Central memory CD8-positive, alpha-beta T cell (primary cell): ENCODE measurements around the gene CXCR5.

Experiments used
- ATAC-seq: fragments of 150-1000 bp; cut with Tn5 transposase; replicated peaks from 2 replicates; pipeline ENCODE4 v1.10.0; 2022; ENCODE audit warnings: mild to moderate bottlenecking, moderate FRiP score, moderate number of reproducible peaks; ENCODE audit not compliant: poor library complexity, severe bottlenecking; ENCODE audit errors: extremely low read depth
- DNase-seq, 2 donors: peaks; one replicate each; pipeline ENCODE4 v3.0.0; 2021; ENCODE audit warnings: low spot score in 2 of 2
- H3K27ac Mint-ChIP-seq: one replicate; pipeline ENCODE4 v1.8.0; 2022; ENCODE audit warnings: low read depth, mild to moderate bottlenecking, moderate library complexity, mixed read lengths
- H3K27me3 Mint-ChIP-seq: one replicate; pipeline ENCODE4 v1.8.0; 2022; ENCODE audit warnings: mixed read lengths
- H3K36me3 Mint-ChIP-seq: one replicate; pipeline ENCODE4 v1.8.0; 2022; ENCODE audit warnings: mild to moderate bottlenecking, moderate library complexity, mixed read lengths; ENCODE audit not compliant: insufficient read depth
- H3K4me1 Mint-ChIP-seq: one replicate; pipeline ENCODE4 v1.8.0; 2022; ENCODE audit warnings: mixed read lengths
- H3K4me3 Mint-ChIP-seq: one replicate; pipeline ENCODE4 v1.8.0; 2022; ENCODE audit warnings: mild to moderate bottlenecking, moderate library complexity, mixed read lengths
- H3K9me3 Mint-ChIP-seq: one replicate; pipeline ENCODE4 v1.8.0; 2022; ENCODE audit warnings: mixed read lengths

CXCR5 gene

DNA sequence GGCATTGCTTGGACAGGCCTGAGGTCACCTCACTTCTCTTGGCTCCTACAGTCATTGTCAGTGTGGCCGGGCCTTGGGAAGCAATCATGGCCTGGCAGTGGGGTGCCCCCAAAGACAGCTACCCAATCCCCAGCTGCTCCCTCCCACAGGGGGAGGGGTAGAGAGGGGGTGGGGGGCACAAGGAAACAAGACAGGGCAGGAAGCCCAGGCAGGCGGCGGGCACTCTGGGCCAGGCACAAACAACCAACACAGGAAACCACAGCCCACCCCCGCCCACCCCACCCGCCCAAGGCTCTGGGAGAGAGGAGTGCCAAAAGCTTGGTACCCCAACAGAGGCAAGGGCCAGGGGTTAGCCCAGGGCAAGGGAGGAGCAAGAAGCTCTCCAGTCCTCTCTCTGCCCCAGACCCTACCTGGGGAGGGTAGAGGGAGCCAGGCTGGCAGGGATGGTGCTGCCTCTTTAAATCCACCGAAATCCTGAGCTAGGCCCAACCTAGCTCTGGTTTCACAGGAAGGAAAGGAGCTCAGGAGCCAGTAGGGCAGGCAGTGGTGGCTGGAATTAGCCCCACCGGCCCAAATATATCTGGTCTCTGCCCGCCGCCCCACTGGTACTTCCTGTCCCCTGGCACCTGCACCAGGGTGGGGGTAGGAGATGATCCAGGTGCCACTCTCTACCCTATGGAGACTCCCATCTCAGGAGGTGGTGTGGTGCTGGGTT is 29.9 kb downstream of the CXCR5 start:
- ATAC-seq (peak; percentile 15), DNase-seq (peak in 1 of 2 donors; percentile 59)
- Mint-ChIP-seq H3K36me3 (peaks cover 58% of the 10 kb centered on the region), H3K4me3 (peak overlapping the region; percentile 84), H3K27me3 (no peaks in the 10 kb centered on the region), H3K4me1 (peaks cover 76% of the 10 kb centered on the region), H3K27ac (peak overlapping the region; percentile 99), H3K9me3 (no peaks in the 10 kb centered on the region)

DNA sequence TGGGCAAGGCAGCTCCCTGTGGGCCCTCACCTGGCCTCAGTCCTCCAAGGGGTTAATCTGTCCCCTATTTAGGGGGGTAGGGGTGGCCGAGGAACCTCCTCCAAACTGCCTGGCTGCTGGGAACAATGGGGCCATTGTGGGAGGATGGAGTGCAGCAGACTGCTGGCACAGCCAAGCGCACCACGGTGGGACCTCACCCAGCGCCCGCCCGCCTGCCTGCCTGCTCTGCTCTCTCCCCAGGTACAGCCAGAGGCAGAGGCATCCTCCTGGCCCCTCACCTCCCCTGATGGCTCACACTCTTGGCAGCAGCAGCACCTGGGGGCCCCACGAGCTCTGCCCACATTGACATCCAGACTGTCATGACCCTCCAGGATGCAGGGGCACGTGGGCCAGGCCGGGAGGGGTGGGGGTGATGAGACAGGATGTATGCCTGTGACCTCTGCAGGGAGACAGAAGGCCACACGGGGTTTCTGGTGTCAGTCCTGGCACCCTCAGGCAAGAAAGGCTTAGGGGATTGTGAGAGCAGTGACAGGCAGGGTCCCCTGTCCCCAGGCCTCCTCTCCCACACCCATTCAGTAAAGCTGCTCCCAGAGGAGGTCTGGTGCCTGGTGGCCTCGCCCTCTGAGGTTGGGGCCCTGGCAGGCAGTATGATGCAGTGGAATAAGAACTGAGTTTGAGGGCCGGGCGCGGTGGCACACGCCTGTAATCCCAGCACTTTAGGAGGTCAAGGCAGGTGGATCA is 30.7 kb downstream of the CXCR5 start:
- H3K9me3 Mint-ChIP-seq, result no peaks in the 10 kb centered on the region
- peak in 1 of 2 donors; percentile 86 for DNase-seq

DNA sequence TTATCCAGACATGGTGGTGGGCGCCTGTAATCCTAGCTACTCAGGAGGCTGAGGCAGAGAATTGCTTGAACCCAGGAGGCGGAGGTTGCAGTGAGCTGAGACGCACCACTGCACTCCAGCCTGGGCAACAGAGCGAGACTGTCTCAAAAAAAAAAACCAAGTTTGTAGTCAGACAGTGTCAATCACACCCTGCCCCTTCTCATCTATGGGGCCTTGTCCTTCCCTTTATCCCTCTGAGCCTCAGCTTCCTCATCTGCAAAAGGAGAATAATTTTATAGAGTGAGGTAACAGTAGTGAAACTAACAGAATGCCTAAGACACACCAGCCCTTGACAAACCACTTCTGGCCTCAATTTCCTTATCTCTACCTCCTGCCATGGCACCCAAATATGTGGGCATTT is 31.3 kb downstream of the CXCR5 start:
- Mint-ChIP-seq H3K27ac (peak overlapping the region; percentile 99), H3K4me1 (peaks cover 78% of the 10 kb centered on the region), H3K4me3 (peak overlapping the region; percentile 84), H3K9me3 (no peaks in the 10 kb centered on the region), H3K27me3 (no peaks in the 10 kb centered on the region), H3K36me3 (peaks cover 64% of the 10 kb centered on the region)
- ATAC-seq, result peak; percentile 1
- no peak for DNase-seq

More for the DNA sequence above, 30.7 kb downstream of the CXCR5 start:
- Mint-ChIP-seq H3K36me3 (peaks cover 58% of the 10 kb centered on the region), H3K4me1 (peaks cover 78% of the 10 kb centered on the region), H3K4me3 (peak overlapping the region; percentile 84), H3K27me3 (no peaks in the 10 kb centered on the region), H3K27ac (peak overlapping the region; percentile 99)
- ATAC-seq, result peak; percentile 70

DNA sequence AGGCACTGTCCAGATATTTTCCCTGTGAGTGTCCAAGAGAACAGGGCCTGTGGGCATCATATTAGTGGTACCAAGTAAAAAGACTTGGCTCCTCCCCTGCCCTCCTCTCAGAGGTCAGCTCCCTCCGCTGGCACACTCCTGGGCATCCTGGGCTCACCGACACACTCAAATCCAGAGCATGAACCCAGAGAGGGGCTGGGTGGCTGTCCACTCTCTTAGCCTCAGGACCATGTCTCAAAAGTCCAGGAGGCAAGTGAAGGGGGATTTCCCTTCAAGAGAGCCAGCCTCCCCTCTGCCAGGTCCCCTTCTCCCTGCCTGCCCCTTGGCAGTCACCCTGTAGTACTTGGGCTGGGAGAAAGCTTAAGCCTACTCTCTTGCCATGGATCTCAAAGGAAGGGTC is 31.7 kb downstream of the CXCR5 start:
- Mint-ChIP-seq H3K4me1 (peaks cover 82% of the 10 kb centered on the region), H3K4me3 (peak overlapping the region; percentile 84), H3K27ac (peak overlapping the region; percentile 99), H3K9me3 (no peaks in the 10 kb centered on the region), H3K27me3 (no peaks in the 10 kb centered on the region), H3K36me3 (peaks cover 66% of the 10 kb centered on the region)
- DNase-seq (no peak), ATAC-seq (no peak)

DNA sequence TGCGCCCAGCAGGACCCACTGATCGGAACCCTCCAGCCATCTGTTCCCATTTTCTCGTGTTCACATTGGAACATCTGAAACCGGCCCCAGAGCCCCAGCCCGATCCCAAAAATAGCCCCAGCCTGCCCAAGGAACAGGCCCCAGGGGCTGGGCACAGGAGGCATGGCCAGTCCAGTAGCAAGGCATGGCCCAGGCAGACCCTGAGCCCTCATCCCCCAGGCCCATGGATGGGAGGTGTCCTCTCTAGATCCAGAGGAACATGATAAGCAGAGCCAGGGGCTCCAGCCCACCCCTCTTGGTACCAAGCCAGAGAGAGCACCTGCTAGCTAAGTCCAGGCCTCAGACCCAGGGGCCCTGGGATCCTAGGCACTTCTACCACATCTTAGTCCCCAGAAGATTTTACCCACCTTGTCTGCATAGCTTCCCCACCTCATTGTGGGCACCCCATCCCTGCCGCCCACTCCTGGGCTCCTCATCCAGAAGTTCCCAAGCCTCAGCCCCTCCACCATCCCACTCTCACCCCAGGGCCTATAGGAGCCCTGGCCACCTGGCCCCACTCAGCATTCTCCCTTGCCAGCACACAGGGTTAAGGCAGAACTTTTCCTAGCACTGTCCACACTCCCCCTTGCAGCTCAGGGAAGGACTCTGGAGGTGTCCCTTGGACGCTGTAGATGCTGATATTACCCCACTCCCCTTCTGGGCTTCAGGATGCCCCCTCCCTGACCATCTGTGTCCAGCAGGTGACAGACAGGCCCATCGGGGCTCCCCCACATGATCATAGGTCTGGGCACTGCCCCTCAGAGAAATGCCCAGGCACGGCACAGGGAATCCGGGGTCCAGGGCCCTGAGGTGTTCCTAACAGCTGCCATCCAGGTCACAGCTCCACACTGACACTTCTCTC is 32.5 kb downstream of the CXCR5 start:
- Mint-ChIP-seq H3K27ac (peak overlapping the region; percentile 99), H3K4me3 (peak overlapping the region; percentile 84), H3K27me3 (no peaks in the 10 kb centered on the region), H3K4me1 (peaks cover 85% of the 10 kb centered on the region), H3K36me3 (peaks cover 68% of the 10 kb centered on the region), H3K9me3 (no peaks in the 10 kb centered on the region)
- ATAC-seq (no peak), DNase-seq (no peak)

DNA sequence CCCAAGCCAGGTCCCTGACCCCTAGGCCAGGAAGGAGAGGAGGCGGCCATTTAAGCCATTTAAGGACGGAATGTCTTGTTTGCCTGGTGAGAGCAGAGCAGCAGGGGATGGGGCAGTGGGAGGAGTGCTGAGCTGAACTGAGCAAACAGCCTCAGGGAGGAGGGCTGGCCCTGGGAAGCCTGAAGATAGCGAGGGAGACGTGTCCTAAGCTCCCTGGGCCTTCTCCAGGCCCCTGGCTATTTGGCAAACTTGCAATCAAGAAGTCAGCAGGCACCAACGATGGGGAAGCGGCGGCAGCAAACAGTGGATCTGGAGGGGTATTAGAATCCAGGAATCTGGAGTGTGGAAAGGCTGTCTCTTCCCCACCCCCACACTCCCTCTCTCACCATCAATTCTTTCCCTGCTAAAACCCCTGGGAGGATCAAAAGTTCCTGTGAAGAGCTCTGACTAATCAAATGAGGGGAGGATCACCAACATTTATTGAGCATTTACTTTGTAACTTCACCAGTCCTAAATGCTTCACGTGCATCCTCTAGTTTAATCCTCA is 33.2 kb downstream of the CXCR5 start:
- Mint-ChIP-seq H3K27ac (peak overlapping the region; percentile 99), H3K9me3 (no peaks in the 10 kb centered on the region), H3K36me3 (peaks cover 68% of the 10 kb centered on the region), H3K4me3 (peak overlapping the region; percentile 84), H3K4me1 (peaks cover 83% of the 10 kb centered on the region), H3K27me3 (no peaks in the 10 kb centered on the region)
- DNase-seq (no peak), ATAC-seq (no peak)

DNA sequence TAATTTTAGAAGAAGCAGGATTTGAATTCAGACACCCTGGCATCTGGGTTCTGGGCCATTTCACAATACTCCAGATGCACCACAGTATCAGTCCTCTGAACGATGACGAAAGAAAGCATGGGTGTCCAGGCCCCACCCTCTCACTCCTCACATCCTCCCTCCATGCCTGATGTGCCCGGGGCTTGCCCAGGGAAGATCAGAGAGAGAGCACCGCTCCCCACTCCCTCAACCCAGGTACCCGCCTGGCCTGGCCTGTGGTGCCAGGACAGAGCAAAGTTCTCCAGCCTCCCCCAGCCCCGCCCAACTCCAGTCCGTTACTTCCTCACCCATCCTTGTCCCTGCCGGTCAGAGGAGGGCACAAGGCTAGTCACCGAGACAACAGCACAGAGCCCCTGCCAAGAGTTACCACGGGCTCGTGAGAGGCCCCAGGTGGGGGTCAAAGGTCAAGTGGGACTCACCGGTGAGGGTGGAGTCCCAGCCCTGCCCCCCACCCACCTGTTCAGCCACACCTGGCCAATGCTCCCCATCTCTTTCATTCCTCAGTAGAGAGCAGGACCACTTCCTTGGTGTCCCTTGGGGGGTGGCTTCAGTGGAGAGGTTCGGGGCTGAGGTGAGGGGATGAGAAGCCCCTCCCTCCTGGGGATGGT is 33.9 kb downstream of the CXCR5 start:
- no peaks in the 10 kb centered on the region for H3K9me3 Mint-ChIP-seq
- H3K27ac Mint-ChIP-seq, result peak overlapping the region; percentile 99
- H3K4me1 Mint-ChIP-seq, result peaks cover 76% of the 10 kb centered on the region
- DNase-seq (no peak), ATAC-seq (peak; percentile 4)
- no peaks in the 10 kb centered on the region for H3K27me3 Mint-ChIP-seq
- H3K36me3 Mint-ChIP-seq, result peaks cover 68% of the 10 kb centered on the region
- peak overlapping the region; percentile 84 for H3K4me3 Mint-ChIP-seq

DNA sequence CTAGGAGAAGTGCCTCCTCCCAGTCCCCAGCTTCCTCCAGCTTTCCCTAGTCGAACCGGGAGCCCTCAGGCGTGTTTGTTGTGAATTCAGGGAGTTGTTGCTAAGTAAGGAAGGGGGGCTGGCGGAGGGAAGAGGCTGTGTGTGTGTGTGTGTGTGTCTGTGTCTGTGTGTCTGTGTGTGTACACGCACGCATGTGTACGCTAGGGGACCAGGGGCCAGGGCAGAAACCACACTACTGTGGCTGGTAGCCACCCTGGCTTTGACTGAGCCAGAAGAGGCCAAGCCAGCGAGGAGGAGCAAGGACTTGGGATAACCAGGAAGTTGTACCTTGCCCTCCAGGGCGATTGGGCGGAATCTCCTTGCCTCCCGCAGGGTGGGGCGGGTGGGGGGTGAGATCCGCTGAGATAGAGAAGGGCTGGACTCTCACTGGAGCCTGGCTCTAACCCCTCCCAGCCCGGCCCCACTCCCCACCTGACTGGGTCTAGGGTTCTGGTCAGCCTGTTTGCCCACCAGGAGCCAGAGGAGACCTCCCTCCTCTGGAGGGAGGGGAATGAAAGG is 34.5 kb downstream of the CXCR5 start:
- no peaks in the 10 kb centered on the region for H3K27me3 Mint-ChIP-seq
- H3K9me3 Mint-ChIP-seq, result no peaks in the 10 kb centered on the region
- ATAC-seq, result no peak
- H3K27ac Mint-ChIP-seq, result peak overlapping the region; percentile 99
- DNase-seq, result no peak
- peaks cover 80% of the 10 kb centered on the region for H3K4me1 Mint-ChIP-seq
- peak overlapping the region; percentile 84 for H3K4me3 Mint-ChIP-seq
- H3K36me3 Mint-ChIP-seq, result peaks cover 73% of the 10 kb centered on the region

DNA sequence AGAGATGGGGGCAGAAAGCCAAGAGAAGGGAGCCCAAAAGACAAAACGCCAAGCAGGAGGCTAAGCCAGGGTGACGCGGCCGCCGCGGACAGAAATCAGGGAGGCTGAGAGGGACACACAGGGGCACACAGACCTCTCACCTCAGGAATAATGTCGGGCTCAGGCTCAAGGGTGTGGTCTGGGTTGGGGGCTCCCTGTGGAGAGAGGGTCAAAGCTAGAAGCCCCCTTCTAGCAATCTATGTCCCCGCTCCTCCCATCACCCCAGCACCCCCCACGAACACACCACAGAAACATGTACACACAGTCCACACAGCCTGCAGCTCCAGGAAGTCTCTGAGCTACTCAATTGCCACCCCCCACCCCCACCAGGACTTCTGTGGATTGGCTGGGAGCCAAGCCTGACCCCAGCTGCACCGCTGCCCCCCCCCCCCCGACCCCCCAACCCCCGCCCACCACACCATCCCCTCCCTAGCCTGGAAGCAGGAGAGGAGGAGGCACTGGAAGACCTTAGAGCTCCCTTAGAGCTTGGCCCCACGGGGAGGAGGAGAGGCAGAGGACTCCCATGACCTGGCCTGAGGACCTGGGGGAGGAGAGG is 35.1 kb downstream of the CXCR5 start:
- Mint-ChIP-seq H3K36me3 (peaks cover 72% of the 10 kb centered on the region), H3K27ac (peak overlapping the region; percentile 99), H3K9me3 (no peaks in the 10 kb centered on the region), H3K4me3 (peak overlapping the region; percentile 84), H3K27me3 (no peaks in the 10 kb centered on the region), H3K4me1 (peaks cover 86% of the 10 kb centered on the region)
- DNase-seq, result no peak
- no peak for ATAC-seq

DNA sequence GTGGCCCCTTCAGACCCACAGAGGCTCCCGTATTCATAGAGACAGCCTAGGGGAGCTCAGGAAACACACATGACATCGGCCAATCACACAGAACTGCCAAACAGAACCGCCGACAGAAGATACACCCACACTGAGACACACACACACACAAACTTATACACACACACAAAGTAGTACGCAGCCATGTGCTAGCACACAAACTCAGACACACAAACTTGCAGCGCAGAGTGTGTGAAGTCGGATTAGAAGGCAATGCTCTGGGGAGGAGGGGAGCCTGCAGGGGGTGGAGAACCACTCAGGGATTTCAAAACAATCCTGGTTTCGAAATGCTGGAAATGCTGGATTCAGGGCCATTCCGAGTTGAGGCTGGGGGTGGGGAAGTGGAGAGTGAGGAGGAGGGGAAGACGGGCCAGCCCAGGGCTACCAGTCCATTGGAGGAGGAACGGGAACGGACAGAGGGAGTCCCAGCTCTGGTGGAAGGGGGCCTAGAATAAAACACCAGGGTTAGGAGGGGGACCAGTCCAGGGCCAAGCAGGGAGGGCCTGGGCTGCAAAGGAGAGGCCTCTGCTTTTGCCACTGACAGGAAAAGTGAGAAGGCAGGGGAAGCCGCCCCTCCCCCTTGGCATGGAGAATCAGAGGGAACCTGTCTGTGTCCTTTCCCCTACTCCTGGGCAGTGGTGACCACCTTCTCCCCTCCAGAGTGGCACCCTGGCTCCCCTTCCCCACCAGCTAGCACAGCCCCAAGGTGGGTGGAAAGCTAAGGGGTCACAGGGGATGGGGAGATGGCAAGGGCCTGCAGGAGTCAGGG is 37.6 kb downstream of the CXCR5 start:
- H3K36me3 Mint-ChIP-seq, result peaks cover 80% of the 10 kb centered on the region
- H3K4me1 Mint-ChIP-seq, result peaks cover 73% of the 10 kb centered on the region
- no peaks in the 10 kb centered on the region for H3K9me3 Mint-ChIP-seq
- H3K27ac Mint-ChIP-seq, result peak overlapping the region; percentile 99
- DNase-seq (no peak), ATAC-seq (no peak)
- no peaks in the 10 kb centered on the region for H3K27me3 Mint-ChIP-seq
- H3K4me3 Mint-ChIP-seq, result peak overlapping the region; percentile 84
